Fibroblast of lung (primary cell): Measurements from ENCODE around the gene NAV1.

Experiments
- CTCF ChIP-seq, 2 donors: IDR thresholded peaks in 1 of 2; conservative IDR thresholded peaks in 1 of 2; 1 replicate in 1 of 2; 2 replicates in 1 of 2; pipeline ENCODE4 v1.5.1; 2011 to 2012; ENCODE audit warnings: low read length in 2 of 2, control low read depth in 1 of 2, inconsistent platforms in 1 of 2, low read depth in 1 of 2, mild to moderate bottlenecking in 1 of 2
- EZH2 ChIP-seq: IDR thresholded peaks from 2 replicates; pipeline ENCODE4 v1.5.1; 2012; ENCODE audit warnings: low read length, control low read depth, mild to moderate bottlenecking; ENCODE audit errors: missing control alignments

DNA sequence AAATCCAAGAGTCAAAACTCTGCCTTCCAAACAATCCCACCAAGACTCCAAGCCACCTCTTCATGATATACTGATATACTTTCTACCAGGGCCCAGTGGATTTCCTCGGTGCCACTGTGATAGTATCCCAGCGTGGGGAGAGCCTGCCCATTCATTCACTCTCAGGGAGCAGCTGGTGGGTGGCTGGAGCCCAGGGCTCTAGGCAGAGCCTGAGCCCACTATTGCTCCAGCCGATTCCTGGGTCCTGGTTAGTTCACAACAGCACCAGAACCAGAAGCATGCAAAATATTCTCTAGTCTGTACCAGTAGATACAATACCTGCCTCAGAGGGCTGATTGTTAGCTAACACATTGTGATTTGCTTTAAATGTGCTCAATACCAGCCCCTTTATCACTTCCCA lies 32.8 kb upstream of the NAV1 start:
- TF ChIP-seq CTCF (conservative IDR thresholded peaks at IDR 0.05 in 1 of 2, IDR thresholded peaks at IDR 0.05 in 1 of 2; ENCODE audit: low read depth in 1 of 2, low read length in 2 of 2) (no peak), EZH2 (no peak)
